GM21723 (cell line): ENCODE results near the gene PHF1.
"Not testable (repeated sequence)": the region's sequence is repeated elsewhere in the genome, so short reads cannot be mapped to it uniquely, and the experiment has no call there.

Experiments
- ATAC-seq: cut with Tn5 transposase; IDR thresholded peaks from one replicate; pipeline ENCODE4 v1.9.1; 2021; ENCODE audit warnings: mild to moderate bottlenecking, moderate library complexity; ENCODE audit not compliant: unreplicated experiment

PHF1 gene

GRCh38 chr6:33410711-33411631 lies at the start of gene PHF1:
Gene PHF1, plus strand, starts transcription at chr6:33411014. Its CDS starts 1,250 bp downstream, at chr6:33412264.
- ATAC-seq = peak; percentile 36

- ATAC-seq = not testable (repeated sequence)
Measured at GRCh38 chr6:33363486-33363885, 47.3 kb upstream of the PHF1 start.

GRCh38 chr6:33364475-33365205 lies 46.2 kb upstream of the PHF1 start:
- not testable (repeated sequence) for ATAC-seq

DNA sequence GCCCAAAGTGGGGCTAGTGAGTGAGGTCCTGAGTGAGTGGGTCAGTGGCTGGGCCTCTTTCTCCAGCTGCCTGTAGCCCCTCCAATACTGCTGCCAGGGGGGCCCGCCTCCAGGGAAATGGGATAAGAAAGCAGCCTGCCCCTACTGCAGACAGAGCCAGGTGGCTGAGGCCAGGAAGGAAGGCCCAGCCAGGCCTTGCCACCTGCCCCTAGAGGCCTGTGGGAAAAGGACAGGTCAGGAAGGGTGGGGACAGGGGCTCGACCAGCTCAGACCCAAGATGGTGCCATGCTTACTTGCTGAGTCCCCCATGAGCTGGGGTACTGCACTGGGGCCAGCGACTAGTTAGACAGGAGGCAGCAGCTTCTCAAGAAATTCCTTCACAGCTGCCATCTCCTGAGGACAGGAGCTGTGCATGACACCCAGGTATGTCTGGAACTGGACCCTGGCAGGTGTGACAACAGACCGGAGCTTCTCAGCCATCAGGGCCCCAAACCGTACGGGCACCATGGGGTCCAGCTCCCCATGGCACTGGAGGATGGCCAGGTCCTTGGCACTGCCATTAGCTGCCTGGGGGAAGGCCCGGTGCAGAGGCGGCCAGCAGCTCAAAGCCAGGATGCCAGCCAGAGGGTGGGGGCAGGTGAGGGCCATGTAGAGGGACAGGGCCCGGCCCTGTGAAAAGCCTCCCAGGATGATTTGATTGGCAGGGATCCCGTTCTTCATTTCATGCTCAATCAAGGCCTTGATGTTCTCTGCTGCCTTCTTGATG lies 45.4 kb upstream of the PHF1 start:
- not testable (repeated sequence) for ATAC-seq

DNA sequence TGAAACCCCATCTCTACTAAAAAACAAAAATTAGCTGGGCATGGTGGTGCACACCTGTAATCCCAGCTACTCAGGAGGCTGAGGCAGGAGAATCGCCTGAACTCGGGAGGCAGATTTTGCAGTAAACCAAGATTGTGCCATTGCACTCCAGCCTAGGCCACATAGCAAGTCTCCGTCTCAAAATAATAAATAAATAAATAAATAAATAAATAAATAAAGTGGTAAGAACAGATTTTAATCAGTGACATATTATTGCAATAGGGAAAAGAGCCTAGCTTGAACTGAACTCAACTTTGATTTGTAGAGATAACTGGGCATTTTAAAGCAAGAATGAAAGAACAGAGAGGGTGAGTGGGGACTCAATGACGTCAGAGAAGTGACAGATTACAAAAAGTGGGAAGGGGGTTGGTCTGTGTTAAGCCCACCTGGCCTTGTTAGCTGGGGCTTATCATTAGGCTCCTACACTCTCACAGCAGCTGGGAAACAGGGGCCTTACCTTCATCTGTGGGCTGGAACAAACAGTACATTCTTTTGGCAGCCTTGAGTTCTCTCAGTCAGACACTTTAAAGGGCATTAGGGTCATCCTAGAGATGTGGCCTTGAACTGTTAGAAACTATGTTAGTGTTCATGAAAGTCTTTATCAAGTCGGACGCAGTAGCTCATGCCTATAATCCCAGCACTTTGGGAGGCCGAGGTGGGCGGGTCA lies 43.7 kb upstream of the PHF1 start:
- no peak for ATAC-seq

DNA sequence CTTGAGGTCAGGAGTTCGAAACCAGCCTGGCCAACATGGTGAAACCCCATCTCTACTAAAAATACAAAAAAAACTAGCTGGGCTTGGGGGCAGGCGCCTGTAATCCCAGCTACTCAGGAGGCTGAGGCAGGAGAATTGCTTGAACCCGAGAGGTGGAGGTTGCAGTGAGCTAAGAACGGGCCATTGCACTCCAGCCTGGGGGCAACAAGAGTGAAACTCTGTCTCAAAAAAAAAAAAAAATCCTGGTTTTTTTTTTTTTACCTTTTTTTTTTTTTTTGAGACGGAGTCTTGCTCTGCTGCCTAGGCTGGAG lies 43.1 kb upstream of the PHF1 start:
- not testable (repeated sequence) for ATAC-seq

DNA sequence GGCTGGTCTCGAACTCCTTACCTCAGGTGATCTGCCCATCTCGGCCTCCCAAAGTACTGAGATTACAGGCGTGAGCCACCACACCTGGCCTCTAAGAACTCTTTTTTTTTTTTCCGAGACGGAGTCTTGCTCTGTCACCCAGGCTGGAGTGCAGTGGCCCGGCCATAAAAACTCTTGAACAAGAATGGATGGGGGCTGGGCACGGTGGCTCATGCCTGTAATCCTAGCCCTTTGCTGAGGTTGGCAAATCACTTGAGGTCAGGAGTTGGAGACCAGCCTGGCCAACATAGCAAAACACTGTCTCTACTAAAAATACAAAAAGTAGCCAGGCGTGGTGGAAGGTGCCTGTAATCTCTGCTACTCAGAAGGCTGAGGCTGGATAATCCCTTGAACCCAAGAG lies 38.9 kb upstream of the PHF1 start:
- not testable (repeated sequence) for ATAC-seq

- no peak for ATAC-seq
Measured at GRCh38 chr6:33372526-33373123, 38.2 kb upstream of the PHF1 start.

GRCh38 chr6:33373960-33374910 lies 36.6 kb upstream of the PHF1 start:
- no peak for ATAC-seq

DNA sequence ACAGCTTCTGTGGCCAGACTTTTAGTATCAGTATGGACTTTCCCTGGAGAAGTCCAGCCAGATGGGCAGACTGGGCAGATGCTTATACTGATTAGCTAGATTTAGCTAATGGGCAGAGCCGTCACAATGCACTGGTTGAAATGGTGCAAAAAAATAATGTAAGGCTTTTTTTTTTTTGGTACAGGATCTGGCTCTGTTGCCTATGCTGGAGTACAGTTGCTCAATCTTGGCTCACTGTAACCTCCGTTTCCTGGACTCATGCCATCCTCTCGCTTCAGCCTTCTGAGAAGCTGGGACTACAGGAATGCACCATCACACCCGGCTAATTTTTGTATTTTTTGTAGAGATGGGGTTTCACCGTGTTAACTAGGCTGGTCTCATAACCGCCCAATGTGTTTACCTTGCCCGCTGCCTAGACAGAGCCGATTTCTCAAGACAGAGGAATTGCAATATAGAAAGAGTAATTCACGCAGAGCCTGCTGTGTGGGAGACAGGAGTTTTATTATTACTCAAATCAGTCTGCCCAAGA lies 35.6 kb upstream of the PHF1 start:
- no peak for ATAC-seq

DNA sequence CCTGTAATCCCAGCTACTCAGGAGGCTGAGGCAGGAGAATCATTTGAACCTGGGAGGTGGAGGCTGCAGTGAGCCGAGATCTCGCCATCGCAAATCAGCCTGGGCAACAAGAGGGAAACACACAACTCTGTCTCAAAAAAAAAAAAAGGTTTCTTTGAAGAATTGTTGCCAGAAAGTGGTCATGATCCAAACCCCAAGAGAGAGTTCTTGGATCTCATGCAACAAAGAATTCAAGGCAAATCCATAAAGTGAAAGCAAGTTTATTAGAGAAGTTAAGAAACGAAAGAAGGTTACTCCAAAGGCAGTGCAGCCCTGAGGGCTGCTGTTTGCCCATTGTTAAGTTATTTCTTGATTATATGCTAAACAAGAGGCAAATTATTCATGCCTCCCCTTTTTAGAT lies 33.6 kb upstream of the PHF1 start:
- no peak for ATAC-seq

- not testable (repeated sequence) for ATAC-seq
Measured at GRCh38 chr6:33379184-33379583, 31.6 kb upstream of the PHF1 start.

DNA sequence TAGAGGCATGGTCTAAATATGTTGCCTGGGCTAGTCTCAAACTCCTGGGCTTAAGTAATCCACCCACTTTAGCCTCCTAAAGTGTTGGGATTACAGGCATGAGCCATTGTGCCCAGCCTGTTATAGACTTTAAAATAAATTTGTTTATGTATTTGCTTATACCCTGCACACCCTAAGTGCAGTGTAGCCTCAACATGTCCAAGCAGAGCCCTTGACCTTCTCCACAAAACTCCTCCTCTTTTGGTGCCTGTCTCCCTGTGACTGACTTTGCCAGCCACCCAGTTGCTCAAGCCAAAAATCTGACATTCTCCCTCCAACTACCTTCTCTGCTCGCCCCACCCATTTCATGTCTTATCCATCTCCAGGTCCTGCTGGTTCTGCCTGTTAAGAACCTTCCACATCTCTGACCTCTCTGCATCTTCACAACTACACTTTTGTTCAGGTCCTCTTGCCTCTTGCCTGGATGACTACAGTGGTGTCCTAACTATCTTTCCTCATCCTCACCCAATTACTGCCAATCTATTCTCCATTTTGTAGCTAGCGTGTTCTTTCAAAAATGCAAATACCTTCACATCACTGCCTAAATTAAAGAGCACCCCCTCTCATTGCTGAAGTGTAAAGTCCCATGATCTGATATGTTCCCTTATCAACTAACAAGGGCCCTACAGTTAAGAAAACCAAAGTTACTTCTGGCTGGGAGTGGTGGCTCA lies 30.4 kb upstream of the PHF1 start:
- ATAC-seq = no peak

DNA sequence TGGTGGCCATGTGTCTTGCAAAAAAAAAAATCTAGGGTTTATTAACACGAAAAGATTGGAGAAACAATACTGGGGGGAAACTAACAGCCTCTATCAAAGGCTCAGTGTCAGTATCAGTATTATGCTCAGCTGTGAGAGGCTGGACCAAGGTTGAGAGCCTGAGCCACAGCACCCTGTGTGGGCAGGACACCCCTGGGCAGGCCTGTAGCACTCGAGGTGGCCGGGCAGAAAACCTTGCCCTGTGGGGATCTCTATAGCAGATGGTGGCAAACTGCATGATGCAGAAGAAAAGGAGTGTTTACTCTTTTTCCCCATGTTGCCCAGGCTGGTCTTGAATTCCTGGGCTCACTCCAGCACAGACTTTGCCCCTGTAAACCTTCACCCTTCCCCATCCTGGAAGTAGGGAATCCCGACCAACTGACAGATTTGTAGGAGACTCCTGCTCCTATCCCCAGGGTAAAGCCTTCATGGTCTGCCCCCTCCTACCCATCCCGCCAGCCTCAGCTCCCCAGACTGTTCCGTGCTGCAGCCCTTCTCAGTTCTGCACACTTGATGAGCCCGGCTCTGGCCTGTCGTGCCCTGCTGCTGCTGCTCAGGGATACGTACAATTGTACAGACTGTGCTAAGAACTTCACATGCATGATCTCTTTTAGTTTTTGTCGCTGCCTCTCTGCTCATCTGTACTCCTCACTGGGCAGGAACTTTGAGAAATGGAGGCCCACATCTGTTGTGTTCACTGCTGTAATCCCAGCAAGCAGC lies 27.2 kb upstream of the PHF1 start:
- no peak for ATAC-seq

DNA sequence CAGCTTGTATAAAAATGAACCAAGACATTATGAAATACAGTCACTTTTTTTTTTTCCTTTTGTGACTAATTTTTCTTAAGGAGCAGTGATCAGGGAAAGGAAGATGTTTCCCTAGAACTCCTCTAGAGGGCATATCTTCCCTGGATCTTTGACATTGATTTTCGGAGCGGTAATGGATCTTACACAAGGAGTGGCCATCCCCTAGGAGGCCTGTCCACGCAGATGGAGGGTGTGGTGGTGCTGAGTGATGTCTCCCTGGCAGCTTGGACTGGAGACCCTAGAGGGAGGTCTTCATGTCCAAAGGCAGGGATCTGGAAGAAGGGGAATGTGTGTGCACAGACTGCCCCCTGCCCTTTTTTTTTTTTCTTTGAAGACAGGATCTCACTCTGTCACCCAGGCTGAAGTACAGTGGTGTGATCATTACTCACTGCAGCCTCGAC lies 26.2 kb upstream of the PHF1 start:
- ATAC-seq = no peak

- no peak for ATAC-seq
Measured at GRCh38 chr6:33390173-33390572, 20.6 kb upstream of the PHF1 start.

DNA sequence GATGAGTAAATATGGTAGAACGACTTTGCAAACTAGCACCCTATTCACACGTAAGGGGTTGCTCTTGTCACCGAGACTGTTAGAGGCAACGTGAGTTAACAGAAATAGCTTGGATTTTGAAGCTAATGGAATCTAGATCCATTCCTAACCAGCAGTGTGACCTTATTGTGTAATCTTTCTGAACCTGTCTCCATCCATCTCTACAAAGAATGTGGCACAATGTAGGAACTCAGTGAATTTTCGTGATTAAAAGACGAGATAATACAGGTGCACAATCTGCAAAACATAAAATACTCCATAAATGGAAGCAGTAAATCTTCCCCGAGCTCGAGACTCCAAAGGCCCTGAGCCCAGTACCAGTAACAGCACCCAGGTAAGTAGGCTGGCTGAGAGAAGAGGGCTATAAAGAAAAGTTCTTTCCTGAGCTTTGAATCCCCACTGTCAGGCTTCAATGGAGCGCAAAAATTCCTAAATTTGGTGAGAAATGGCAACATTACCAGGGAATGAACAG lies 20.0 kb upstream of the PHF1 start:
- ATAC-seq = no peak
